Fibroblast of skin of right quadriceps (primary cell): Measurements from ENCODE around the gene GH1.
"Not testable (repeated sequence)": the region's sequence is repeated elsewhere in the genome, so short reads cannot be mapped to it uniquely, and the experiment has no call there.

Experiments
- DNase-seq: peaks from one replicate; pipeline ENCODE4 v3.0.0-alpha.2; 2013

GH1 gene

DNA sequence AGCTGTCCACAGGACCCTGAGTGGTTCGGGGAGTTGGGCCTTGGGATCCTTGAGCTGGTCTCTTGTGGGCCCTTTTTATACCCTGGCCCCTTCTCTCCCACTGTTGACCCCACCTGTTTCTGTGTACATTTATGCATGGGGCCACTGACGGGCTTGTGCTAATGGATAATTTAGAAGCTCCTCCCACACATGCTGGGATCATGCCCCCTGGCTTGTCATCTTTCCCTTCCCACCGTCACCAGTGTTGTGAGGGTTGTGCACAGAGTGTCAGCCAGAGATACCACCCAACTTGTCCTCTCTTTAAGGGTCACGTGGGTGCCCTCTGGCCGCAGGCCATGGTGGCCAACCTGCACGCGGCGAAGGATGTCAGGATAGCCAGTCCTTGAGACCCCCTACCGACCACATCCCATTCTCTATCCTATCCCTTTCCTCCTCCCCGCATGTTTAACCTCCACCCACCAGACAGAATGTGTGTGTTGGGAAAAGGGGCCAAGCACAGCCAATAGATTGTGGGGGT lies at the start of gene GH1:
TSS of gene GH1 (minus strand) at position 51 of the 517 bp plus-strand sequence. CDS start 63 bp downstream, outside the sequence.
- DNase-seq: not testable (repeated sequence)

DNA sequence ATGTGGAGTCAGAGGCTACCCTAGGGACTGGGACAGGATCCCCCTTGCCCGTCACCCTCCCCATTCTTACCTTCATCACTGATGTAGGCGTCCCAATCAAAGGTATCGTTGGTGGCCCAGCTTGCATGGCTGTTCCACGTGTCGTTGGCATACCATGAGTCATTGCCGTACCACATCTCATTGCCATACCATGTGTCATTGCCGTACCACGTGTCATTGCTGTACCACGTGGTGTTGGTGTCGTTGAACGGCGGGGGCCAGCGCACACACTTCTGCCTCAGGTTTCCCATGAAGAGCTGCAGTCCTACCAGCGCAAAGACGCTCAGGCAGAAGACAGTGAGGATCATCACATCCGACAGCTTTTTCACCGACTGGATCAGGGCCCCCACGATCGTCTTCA lies 49.3 kb upstream of the GH1 start:
- no peak for DNase-seq

DNA sequence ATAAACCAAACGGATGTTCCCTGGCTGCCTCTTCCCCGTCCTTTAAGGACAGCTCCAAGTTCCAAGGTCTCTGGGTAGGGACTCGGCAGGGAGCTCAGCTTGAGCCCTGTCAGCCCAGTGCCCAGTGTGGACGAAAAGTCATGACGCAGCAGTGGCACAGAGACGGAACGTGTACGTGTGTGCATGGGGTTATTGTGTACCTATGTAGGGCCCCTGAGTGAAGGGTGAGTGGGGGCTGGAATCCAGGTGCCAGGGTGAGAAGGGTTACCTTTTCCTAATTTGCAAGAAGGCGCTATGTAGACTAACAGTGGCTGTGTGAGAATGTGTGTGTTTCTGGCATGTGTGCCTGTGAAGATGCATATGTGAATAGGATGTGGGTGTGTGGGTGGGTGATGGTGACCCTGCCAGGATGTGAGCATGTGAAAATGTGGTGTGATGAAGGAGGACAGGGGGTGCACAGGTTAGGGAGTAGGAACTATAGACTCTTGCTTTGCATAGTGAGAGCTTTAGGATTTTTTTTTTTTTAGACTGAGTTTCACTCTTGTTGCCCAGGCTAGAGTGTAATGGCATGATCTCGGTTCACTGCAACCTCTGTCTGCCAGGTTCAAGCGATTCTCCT lies 48.1 kb upstream of the GH1 start:
- no peak for DNase-seq

DNA sequence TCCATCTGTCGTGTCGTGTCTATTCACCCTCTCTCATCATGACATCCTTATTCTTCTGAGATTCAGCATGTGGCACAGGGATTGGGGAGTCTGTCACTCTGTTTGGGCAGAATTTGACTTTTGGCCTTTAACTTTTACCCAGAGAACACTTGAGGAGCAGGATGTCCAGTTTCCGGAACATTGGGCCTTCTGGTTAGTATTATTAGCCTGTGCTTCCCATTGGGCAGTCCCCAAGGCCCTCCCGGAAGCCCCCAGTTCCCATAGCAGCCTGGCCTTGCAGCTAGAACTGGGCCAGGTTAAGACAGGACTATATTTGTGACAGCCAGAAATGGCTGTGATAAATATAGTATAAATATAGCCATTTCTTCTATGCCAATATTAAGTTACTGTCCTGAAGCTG lies 44.5 kb upstream of the GH1 start:
- DNase-seq: no peak

DNA sequence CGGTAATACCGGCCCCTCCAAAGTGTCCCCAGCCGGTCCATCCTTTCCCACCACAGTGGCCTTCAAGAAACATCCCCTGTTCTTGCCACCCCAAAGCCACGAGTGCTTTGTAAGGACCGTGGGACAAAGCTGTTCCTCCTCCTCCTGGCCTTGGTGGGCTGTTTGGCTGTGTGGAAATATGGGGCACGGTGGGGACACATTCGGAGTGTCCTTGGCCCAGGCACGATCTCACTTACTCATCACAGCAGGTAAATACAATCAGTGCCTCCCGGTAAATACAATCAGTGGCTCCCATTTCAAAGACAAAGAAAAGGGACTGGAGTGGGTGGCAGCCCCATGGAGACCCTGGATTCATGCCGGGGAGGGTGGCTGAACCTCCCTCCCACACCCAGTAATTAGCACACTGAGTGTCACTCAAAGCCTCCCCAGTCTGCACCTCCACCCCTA lies 43.7 kb upstream of the GH1 start:
- no peak for DNase-seq

DNA sequence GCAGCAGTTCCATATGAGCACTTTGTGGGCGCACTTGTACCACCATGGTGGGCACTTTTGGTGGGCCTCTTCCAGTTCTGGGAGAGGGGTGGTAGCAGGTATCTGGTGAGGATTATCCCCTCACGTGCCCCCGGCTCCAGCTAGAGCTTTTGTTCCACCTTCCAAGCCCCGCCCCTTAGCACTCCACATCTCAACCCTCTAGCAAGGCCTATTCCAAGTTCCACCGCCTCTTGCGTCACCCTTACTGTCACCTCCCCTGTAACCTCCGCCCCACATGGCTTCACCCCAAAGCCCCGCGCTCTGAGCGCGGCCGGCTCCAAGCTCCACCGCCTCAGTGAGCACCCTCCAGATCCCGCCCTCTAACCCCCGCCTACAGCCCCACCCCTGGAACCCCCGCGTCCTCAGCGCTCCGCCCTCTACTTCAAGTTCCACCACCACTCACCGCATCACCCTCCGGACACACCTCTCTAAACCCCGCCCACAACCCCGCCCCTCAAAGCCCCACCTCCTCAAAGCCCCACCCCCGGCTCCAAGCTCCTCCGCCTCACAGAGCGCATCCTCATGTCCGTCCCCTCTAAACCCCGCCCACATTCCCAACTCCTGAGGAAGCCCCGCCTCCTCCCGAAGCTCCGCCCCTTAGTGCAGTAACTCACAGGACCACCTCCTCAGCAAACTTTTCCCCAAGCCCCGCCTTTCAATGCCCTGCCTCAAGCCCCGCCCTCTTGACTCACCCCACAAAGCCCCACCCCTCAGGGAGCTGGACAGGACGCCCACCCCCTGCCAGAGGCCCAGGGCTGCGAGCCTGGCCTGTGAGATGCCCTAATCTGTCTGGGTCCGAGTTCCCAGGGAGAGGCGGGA lies 42.9 kb upstream of the GH1 start:
- peak; percentile 71 for DNase-seq

DNA sequence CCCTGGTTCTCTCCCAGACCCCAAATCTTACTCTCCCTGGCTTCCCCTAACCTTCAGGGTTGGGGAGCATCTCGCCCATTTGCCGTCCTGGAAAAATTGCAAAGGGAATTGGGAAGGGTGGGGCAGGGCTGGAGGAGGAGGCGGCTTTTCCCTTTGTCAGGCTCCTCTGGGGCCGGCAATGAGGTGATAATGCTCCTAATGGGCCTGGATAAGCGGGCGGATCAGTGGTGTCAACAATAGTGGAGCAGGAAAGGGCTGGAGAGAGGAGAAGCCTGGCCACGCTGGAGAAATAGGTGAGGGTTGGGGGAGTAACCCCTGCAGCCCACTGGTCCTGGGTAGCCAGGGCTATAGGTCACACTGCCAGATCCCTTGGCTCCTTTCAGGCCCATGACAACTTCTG lies 41.8 kb upstream of the GH1 start:
- no peak for DNase-seq

DNA sequence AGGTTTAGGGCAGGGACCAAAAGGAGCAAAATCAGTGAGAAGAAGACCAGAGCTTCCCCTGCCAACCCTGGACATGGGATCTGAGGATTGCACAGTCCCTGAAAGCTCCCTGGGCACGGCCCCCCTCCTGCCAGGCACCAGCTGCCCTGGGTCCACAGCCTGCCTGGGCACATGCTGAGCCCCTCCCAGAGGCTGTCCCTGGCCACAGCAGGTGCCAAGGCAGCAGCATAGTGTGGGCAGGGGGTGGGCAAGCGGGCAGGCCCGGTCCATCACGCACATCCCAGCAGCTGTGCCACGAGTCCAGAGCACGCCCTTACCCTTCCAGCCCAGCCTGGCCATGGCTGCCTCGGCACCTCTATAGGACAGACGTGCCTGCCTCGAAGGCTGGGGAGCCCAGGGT lies 41.4 kb upstream of the GH1 start:
- no peak for DNase-seq

DNA sequence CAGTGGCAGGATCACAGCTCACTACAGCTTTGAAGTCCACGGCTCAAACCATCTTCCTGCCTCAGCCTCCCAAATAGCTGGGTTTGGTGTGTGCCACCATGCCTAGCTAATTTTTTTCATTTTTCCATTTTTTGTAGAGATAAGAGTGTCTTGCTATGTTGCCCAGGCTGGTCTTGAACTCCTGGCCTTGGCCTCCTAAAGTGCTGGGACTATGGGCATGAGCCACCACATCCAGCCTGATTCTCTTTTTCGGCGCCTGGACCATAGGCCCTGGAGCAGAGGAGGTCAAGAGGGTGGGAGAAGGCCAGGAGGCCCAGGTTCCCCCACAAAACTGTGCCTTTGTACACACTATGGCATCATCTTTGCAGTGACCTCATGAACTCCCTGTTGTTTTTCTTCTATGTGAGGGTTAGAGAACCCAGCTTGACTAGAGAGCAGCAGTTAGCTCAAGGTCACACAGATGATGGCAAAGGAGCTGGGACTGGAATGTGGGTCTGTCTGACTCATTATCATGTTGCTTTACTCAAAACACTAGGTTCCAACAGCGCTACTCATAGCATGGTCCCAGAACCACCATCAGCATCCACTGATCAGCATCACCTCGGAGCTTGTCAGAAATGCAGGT lies 37.8 kb upstream of the GH1 start:
- peak; percentile 24 for DNase-seq

DNA sequence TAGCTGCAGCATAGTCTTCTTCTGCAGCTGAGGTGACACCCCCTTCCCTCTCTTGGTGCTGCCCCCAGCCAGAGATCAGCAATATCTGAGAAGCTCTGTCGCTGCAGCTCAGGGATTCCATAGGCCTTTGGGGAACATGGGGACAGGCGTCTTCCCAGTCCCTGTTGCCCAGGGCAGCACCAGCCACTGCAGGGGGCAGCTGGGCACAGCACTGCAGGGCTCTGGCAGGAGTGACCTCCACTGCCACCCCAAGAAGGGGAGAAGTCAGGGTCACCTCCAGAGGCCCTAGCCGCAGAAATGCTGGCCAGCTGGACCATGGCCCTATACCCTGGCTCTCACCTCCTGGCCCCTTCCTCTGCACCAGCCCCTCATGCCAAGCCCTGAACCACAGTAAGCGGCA lies 37.2 kb upstream of the GH1 start:
- no peak for DNase-seq

DNA sequence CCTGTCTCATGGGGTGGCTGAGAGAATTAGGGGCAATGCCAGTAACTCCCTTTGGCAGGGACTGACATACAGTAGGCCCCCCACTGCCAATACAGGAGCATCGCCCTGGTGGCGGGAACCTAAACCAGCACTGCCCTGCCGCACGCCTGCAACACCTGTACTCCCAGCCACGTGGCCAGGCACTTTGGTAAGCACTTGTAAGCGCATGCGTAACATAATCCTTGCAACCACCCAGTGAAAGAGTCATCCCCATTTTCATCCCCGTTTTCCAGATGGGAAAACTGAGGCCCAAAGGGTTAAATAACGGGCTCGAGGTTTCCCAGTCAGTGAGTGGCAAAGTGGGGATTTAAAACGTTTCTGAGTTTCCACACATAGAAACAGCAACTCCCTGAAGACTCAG lies 36.6 kb upstream of the GH1 start:
- no peak for DNase-seq

DNA sequence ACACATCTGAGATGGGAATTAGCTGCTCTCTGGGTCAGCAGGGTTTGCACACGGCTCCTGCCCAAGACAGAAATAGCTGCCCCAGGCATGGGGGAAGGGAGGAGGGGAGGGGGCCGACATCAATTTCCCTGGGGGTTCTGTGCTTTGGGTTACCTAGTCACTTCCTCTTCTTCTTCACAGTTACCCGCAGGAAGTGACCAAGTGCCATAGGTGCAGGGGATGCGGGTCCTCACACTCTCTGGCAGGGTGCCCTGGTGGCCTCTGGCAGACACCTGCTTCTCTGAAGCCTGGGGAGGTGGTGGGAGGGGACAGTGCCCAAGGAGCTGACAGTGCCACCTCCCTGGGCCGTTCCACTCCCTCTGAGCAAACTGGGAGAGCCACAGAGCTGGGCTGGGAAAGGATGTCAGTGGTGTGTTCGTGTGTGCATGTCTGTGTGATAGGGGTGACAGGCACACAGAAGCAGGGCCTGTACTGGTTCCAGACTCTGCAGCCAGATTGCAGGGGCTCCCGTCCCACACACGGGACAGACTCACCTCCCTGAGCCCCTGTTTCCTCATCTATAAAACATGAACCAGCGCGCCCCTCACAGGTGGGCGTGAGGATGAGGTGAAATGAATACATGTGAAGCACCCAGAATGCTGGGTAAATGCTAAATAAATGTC lies 35.9 kb upstream of the GH1 start:
- no peak for DNase-seq

DNA sequence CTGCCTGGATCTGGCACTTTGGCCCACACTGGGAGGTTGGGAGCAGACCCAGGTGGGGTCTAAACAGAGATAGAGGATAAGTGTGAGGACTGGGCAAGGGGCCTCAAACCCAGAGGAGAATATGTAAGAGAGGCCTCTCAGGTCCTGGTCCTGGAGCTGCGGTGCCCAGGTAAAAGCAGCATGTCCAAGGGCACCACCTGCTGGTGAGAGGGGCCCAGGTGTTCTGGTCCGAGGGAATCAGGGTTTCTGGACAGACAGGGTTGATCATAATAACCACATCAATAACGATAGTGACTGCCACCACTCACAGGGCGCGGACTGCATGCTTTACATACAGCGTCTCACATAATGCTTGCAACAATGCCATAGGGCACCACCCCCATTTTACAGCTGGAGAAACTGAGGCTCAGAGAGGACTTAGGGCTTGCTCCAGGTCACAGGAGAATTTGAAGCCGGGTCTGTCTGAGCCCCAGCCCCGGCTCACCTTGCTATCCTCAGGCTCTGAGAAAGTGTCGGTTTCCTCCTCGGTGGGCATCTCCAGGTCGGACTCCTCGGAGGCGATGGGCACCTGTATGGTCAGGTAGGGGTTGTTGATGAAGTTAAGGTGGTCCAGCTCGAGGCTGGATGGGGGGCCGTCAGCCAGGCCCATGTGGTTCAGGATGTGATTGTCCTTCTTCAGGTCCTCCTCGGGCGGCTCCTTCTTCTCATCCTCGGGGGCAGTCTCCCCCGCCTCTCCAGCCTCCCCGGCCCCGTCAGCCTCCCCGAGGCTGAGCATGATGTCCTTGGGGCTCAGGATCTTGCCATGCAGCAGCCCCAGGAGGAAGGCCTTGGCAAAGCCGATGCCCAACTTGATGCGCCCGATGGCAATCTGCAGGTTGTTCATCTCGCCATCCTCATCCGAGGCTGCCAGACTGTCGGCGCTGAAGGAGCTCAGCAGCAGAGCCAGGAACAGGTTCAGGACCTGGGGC lies 32.6 kb upstream of the GH1 start:
- no peak for DNase-seq

DNA sequence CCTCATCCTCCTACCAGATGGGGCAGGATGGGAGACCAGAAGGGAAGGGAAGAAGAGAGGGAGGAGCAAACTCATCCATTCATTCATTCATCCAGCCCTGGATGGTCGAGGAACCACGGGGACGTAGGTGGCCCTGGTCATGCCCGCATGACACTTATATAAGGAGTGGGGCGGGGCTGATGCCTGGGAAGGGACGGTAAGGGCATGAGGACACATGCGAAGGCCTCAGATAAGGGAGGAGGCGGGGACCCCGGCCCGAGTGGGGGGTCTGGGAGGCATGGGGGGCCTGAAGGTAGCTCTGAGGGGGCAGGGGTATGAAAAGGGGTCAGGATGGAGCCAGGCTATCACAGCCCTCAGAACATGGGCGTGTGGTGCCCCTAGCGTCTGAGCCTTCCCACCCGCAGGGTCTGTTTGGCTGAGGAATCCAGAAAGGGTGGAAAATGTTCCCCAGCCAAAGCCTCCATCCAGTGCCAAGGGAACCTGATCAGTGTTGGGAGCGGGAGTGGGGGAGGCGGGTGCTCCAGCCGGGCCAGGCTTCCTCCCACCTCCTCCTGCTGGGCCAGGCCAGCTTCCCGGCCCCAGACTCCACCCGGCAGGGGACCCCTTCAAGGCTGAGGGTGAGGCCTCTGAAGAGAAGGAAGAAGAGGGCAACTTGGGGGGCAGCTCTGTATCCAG lies 31.1 kb upstream of the GH1 start:
- no peak for DNase-seq

DNA sequence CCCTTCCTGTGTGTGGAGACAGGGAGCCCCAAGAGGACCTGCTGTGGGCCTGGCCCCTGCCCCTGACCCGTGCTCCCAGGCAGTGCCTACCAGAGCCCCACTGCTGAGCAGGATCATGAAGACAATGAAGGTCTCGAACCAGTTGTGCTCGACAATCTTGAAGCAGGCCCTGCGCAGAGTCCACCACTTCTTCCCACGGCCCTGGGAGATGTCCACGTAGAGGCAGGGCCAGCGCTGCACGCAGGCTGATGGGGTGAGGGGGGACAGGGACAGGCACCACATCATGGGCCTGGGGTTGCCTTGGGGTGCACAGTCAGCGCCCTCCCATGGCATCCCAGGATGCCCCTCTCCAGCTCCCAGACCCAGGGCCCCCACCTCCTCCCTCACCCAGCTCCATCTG lies 29.9 kb upstream of the GH1 start:
- DNase-seq: no peak

DNA sequence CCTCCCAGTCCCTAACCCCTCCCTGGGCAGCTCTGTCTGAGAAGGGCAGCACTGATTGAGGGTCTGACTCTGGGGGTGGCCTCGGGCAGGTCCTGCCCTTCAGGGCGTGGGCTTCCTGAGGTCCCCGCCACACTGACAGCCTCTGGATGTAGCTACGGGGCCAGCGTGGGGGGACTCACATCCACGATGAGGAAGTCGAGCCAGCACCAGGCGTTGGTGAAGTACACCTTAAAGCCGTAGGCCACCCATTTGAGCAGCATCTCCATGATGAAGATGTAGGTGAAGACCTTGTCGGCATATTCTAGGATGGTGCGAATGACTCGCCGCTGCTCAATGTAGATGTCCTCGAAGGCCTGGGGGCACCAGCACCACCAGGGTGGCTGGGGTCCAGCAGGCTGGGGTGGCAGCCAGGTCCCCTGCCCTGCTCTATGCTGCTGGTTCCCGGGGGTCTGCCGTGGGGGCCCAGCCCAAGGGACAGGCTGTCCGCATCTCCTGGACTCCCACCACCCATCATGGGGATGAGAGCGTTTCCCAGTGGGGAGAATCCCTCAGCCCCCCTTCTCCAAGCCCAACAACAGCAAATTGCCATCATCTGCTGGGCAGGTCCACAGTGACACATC lies 29.2 kb upstream of the GH1 start:
- DNase-seq: no peak

DNA sequence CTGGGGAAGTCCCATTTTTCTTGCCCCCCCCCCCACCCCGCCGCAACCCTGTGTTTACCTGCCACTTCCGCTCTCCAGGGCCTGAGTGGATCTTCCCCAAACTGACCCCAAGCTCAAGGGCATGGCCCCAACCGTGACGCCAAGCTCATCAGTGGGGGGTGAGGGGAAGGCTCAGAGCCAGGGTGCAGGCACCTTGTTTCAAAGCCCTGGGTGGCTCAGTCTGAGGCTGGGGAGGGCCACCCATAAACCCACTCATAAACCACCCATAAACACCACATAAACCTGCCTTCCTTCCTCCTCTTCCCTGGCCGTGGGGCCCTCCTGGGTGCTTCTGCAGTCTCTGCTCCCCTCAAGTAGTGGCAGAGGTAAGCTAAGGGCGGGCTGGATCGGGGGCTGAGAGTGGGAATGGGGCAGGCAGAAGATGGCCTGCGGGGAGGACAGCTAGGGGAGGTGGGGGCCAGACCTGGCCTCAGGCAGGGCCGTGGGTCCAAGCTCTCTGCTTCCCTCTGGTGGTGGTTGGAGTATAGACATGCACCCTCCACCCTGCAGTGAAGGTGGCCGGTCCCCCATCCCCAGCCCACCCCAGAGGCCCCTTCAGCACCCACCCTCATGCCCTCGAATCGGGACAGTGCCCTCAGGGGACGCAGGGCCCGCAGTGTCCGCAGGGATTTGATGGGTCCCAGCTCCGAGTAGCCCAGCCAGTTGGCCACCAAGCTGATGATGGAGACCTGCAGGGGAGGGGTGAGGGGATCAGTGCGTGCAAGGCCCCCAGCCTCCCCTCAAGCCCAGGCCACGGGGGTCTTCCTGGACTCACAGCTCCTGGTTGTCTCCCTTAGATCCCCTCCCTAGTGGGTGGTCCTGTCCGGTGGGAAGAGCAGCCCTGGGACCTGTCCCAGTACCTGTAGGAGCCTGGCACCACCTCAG lies 28.1 kb upstream of the GH1 start:
- DNase-seq: peak; percentile 7

DNA sequence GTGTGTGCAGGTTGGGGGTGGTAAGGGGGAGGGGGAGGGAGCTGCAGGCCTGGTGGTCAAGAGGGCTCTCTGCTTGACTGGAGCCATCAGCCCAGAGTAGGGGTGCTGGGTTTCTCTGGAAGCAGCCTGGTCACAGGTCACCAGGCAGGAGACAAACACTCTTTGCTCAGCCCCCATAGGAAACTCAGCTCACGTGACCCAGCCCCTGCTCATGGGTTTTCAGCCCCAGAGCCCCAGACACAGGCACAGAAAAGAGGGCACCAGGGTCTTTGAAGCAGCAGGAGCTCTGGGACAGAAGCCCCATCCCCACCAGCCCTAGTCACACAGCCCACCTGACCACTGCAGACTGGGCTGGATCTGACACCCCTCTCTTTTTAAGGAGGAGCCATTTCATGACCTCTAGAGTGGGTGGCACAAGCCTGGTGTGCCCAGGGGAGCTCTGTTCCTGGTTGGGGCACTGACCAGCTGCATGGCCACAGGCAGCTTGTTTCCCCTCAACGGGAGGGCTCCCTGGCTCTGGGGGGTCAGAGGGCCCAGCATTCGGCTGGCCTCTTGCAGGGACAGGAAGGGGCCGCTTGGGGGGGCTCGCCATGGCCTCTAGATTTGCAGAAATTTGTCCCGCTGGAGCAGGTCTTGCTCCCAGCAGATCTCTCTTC lies 27.3 kb upstream of the GH1 start:
- no peak for DNase-seq
